Midbrain (tissue), 1 donor: ENCODE measurements around the gene PTPRK.

ENCODE experiments used
- DNase-seq: peaks from one replicate; lab custom pipeline; 2025; lab: John Stamatoyannopoulos, UW

PTPRK gene

DNA sequence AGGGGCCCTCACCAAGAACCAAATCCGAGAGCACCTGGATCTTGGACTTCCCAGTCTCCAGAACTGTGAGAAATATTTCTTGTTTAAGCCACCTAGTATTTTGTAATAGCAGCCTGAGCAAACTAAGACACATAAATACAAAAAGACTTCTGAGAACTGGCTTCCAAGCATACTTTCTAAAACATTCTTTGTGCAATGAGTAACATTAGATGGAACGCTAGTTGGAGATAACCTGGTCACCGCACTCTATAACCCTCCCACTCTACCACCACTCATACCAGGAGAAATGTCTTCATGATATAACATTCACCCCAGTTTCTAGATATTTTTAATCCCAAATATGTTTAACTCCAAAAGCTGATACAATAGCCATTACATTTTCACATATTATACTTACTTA lies 450.0 kb downstream of the PTPRK start:
- DNase-seq = no peak

DNA sequence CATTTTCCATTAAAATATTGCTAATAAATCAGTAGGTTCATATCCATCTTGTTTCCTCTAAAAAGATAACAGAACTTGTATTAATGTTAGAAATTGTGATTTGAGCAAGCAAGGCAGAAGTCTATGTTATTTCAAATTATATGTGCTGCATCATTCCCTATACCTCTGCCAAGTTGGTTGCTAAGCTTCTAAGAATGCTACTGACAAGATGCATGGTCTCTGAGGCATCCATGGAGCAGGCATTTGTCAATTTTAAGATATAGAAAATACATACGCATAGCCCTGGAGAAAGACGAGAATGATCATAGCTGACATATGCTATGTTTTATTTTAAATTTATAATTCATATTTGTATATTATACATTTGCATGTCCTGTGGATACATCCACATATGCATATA lies 451.2 kb downstream of the PTPRK start:
- no peak for DNase-seq

GRCh38 chr6:128068119-128068479 lies 452.3 kb downstream of the PTPRK start:
- DNase-seq = peak; percentile 3

DNA sequence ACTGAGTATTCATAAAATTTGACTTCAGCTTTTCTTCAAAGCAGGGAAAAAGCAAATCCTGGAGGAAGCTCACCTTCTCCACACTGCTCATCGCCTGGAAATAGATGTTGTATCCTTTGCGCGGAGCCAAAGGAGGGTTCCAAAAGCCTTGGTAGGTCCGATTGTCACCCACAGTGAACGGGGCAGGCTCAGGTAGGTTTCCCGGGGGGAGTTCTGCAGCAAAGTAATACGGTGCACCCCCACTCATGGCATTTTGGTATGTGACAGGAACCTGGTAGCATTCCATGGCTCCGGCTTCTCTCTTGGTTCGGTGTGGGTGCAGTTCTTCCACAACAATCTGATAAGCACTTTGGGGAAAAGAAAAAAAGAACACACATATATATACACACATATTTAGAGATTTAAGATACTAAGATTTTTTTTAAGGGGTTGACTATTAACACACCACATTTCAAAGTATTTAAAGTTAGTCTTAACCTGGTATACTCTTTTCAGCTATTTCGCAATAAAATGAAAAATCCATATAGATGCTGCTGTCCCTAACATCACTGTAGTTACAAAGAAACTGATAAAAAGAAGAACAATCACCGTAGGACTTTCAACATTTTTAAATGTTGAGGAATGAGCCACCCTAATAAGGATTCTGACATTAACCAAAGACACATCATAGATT lies 452.8 kb downstream of the PTPRK start:
- no peak for DNase-seq

DNA sequence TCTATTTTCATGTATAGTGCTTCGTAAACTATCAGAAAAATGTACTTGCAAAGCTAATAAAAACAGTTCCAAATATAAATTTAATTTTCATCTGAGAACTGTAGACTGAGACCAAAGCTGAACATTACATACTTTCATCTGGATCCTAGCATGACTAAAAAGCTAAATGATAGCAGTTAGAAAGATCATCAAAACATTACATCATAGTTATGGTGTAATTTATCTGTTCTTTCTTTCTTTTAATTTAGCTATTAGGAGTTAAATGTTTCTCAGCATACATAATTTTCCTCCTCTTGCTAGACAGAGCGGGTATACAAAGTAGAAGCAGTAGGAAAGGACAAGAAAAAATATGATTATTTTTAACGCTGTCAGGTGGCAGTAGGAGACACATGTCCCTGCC lies 455.3 kb downstream of the PTPRK start:
- DNase-seq = no peak

- DNase-seq = no peak
Measured at GRCh38 chr6:128064540-128064895, 455.9 kb downstream of the PTPRK start.

GRCh38 chr6:128063850-128064539 lies 456.4 kb downstream of the PTPRK start:
- DNase-seq = no peak

- no peak for DNase-seq
Measured at GRCh38 chr6:128062882-128063603, 457.4 kb downstream of the PTPRK start.

- DNase-seq = no peak
Measured at GRCh38 chr6:128057946-128058345, 462.5 kb downstream of the PTPRK start.

GRCh38 chr6:128057541-128057940 lies 462.9 kb downstream of the PTPRK start:
- DNase-seq = no peak

DNA sequence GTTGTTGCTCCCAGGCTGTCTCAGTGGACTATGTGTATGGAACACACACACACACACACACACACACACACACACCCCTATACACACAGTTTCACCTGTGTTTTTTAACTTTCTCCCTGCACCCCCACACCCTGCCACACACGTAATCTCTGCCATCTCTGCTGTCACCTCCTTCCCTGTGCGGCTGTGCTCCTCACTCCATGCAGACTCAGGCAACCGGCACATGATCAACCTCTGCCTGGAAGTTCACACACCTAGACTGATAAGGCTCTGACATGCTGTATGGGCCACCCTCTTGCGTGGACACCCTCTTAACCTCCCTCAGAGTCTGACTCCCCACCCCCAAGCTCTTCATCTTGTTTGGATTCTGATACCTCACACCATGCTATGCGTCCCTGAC lies 467.3 kb downstream of the PTPRK start:
- DNase-seq = no peak

- no peak for DNase-seq
Measured at GRCh38 chr6:128047989-128048388, 472.4 kb downstream of the PTPRK start.

GRCh38 chr6:128046033-128046432 lies 474.4 kb downstream of the PTPRK start:
- no peak for DNase-seq

GRCh38 chr6:128039543-128039942 lies 480.9 kb downstream of the PTPRK start:
- DNase-seq = no peak

- no peak for DNase-seq
Measured at GRCh38 chr6:128036808-128037570, 483.4 kb downstream of the PTPRK start.

DNA sequence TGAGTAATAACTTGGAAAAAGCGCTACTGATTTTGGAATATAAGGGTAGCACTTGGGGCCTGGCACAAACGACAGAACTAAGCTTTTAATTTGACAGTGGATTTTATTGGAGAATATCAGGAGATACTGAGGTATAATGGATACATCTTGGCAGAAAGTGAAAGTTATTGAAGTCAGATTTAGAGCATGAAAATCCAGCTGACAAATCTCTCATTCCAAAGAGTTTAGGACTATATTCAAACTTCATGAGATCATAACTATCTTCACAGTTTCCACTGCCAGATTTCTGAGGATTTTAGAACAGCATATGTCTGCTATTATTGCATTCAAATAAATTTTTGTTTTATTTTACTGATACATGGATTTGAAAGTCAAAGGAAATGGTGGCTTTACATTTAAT lies 487.2 kb downstream of the PTPRK start:
- no peak for DNase-seq

DNA sequence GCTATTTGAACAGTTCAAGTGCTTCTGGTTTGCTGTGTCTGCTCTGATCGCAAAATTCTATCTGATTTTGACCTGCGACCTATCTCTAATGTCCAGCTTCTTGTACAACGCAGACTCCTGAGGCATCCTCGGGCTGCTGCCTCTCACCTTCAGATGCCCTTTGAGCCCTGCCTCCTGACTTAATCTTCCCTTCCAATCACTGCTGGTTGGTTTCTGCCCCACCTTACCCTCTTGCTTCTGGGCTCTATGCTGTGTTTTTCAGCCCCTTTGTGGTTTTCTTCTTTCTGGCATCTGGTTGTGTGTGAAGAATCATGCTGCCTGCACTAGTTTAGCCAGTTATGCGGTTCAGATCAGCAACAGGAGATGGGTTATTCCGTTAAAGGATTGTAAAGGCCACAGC lies 488.4 kb downstream of the PTPRK start:
- DNase-seq = no peak

GRCh38 chr6:128029826-128030225 lies 490.6 kb downstream of the PTPRK start:
- DNase-seq = no peak

GRCh38 chr6:128028183-128028582 lies 492.2 kb downstream of the PTPRK start:
- no peak for DNase-seq

GRCh38 chr6:128025478-128025877 lies 494.9 kb downstream of the PTPRK start:
- no peak for DNase-seq

- DNase-seq = no peak
Measured at GRCh38 chr6:128024969-128025368, 495.4 kb downstream of the PTPRK start.

GRCh38 chr6:128024046-128024445 lies 496.4 kb downstream of the PTPRK start:
- DNase-seq = no peak

DNA sequence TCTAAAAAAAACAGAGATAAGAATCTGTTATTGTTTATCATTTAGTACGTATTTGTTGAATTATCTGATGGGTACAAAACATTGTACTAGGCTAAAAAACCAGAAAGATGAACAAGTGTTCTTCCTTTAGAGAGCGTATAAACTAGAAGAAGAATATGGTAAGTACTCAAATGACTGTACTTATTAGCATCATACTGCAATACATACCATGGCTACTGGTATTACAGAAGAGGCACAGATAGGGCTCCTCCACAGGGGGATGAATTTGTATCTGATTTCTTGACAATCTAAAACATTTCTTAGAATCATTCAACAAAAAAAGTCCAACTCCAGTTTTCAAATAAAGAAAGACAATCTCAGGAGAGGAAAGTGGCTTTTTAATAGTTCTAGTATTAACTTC lies 501.6 kb downstream of the PTPRK start:
- no peak for DNase-seq
